HepG2 (cell line): Measurements from ENCODE around the gene ZC3H4. TPM values are rescaled to one million over a fixed set of nuclear protein-coding genes. Genes with fewer than 3 reads are reported as not detected.

ENCODE experiments used
- ADNP ChIP-seq: sonication (generic); formaldehyde crosslinking; IDR thresholded peaks from 2 replicates; pipeline ENCODE4 v1.4.0; 2020; ENCODE audit warnings: missing genetic modification reagents
- EEA1 ChIP-seq: sonication (generic); formaldehyde crosslinking; IDR thresholded peaks from 2 replicates; pipeline ENCODE4 v1.5.1; 2020; ENCODE audit warnings: mild to moderate bottlenecking, missing genetic modification reagents, borderline replicate concordance
- MXI1 ChIP-seq: IDR thresholded peaks from 3 replicates; pipeline ENCODE4 v1.6.1; 2012; ENCODE audit warnings: low read depth, low read length, inconsistent platforms, borderline replicate concordance
- NR2F2 ChIP-seq: IDR thresholded peaks from 2 replicates; pipeline ENCODE4 v1.6.1; 2012; ENCODE audit warnings: low read depth, inconsistent platforms, borderline replicate concordance
- PTBP1 ChIP-seq: fragments of 200-400 bp; formaldehyde crosslinking; IDR thresholded peaks from 2 replicates; pipeline ENCODE4 v1.6.1; 2018; ENCODE audit warnings: low read length, low read depth; ENCODE audit not compliant: poor library complexity, severe bottlenecking
- RARG ChIP-seq: sonication (generic); formaldehyde crosslinking; IDR thresholded peaks from 2 replicates; pipeline ENCODE4 v1.4.0; 2020; ENCODE audit warnings: low read depth, mild to moderate bottlenecking, missing genetic modification reagents
- ZFX ChIP-seq: sonication (generic); formaldehyde crosslinking; IDR thresholded peaks from 2 replicates; pipeline ENCODE4 v1.4.0; 2020; ENCODE audit warnings: mild to moderate bottlenecking, low read depth, missing genetic modification reagents, moderate library complexity
- ZNF329 ChIP-seq: sonication (generic); formaldehyde crosslinking; IDR thresholded peaks from 2 replicates; pipeline ENCODE4 v1.9.0; 2021; ENCODE audit warnings: low read depth, mild to moderate bottlenecking, missing genetic modification reagents
- ZNF496 ChIP-seq: sonication (generic); formaldehyde crosslinking; IDR thresholded peaks from 2 replicates; pipeline ENCODE4 v1.8.1; 2023; ENCODE audit warnings: mild to moderate bottlenecking, moderate library complexity, missing genetic modification reagents; ENCODE audit not compliant: insufficient replicate concordance
- ZNF605 ChIP-seq: sonication (generic); formaldehyde crosslinking; IDR thresholded peaks from 2 replicates; pipeline ENCODE4 v1.8.0; 2022; ENCODE audit warnings: mild to moderate bottlenecking, missing genetic modification reagents
- ZNF713 ChIP-seq: sonication (generic); formaldehyde crosslinking; IDR thresholded peaks from 2 replicates; pipeline ENCODE4 v1.4.0; 2020; ENCODE audit warnings: mild to moderate bottlenecking, missing genetic modification reagents
- polyA plus RNA-seq, 8 experiments: library from polyadenylated mRNA; depleted of rRNA in 3 of 8; stranded (reverse) in 7 of 8; unstranded in 1 of 8; fragments of >200 nt; fragmentation: Illumina TruSeq in 4 of 8; extraction: Trizol in 4 of 8; gene quantifications; 2 replicates each; pipeline versions ENCODE4 v1.2.1 to v1.2.3, GENCODE V29; 2011 to 2016; ENCODE audit warnings: low read depth in 4 of 8, missing spikeins in 1 of 8, mixed read lengths in 1 of 8; ENCODE audit not compliant: insufficient read depth in 1 of 8
- total RNA-seq, 5 experiments: library from RNA; depleted of rRNA; stranded (reverse); fragments of >200 nt; fragmentation: Illumina TruSeq; extraction: Trizol; gene quantifications; 2 replicates each; pipeline ENCODE4 v1.2.3, GENCODE V29; 2016; ENCODE audit warnings: low read depth in 1 of 5
- TF ChIP-seq, protein P1 (sequence below): sonication (generic); formaldehyde crosslinking; IDR thresholded peaks from 2 replicates; pipeline ENCODE4 v1.8.0; 2022; ENCODE audit warnings: mild to moderate bottlenecking, missing genetic modification reagents, borderline replicate concordance
- TF ChIP-seq, protein P2 (sequence below): sonication (generic); formaldehyde crosslinking; IDR thresholded peaks from 2 replicates; pipeline ENCODE4 v1.4.0; 2020; ENCODE audit warnings: mild to moderate bottlenecking, missing genetic modification reagents
- TF ChIP-seq, protein P3 (sequence below): sonication (generic); formaldehyde crosslinking; IDR thresholded peaks from 2 replicates; pipeline ENCODE4 v1.5.0; 2020; ENCODE audit warnings: mild to moderate bottlenecking, missing genetic modification reagents, moderate library complexity
- TF ChIP-seq, protein P4 (sequence below): sonication (generic); formaldehyde crosslinking; IDR thresholded peaks from 2 replicates; pipeline ENCODE4 v1.5.0; 2020; ENCODE audit warnings: mild to moderate bottlenecking, missing genetic modification reagents, borderline replicate concordance
- TF ChIP-seq, protein P5 (sequence below): sonication (generic); formaldehyde crosslinking; IDR thresholded peaks from 2 replicates; pipeline ENCODE4 v1.4.0; 2020; ENCODE audit warnings: missing genetic modification reagents, borderline replicate concordance
- TF ChIP-seq, protein P6 (sequence below): IDR thresholded peaks from 2 replicates; pipeline ENCODE4 v1.6.1; 2016; ENCODE audit warnings: control low read depth

The ZC3H4 gene
- total and polyA plus RNA-seq, 2 of the 13 experiments (the other 11 are each of a cell fraction or from before 2014, with no cell fraction given), result 1.8 to 10.7 TPM

DNA sequence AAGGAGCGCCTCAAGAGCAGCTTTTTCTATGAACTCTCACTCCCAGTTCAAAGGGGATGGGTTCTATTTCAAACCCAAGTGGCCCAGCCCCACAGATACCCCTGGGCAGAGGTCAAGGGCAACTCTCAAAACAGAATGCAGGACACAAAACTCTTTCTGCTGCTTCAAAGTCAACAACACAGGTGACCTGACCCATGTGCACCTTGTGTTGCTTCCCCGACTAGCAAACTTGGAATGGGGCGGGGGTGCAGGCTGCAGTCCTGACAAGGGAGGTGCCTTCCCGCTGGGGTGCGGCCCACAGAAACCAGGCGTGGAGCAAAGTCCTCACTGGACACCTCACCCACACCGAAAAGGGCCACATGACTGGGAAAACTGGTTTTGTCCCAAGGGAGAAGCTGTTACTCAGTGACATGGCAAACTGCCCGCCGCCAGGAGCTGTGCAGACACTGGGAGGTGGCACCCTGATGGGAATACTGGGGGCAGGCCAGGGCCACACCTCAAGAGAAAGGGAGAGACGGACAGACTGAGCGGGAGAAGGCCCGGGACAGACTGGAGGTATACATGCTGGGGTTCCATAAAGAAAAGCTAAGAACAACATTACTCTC, 17.4 kb downstream of the ZC3H4 start (continued):
- TF ChIP-seq ZNF496 (no peak), ZNF605 (CRISPR knock-in tag) (peak; percentile 97), ADNP (CRISPR knock-in tag) (no peak; the same call in 1 of the 2 replicates), NR2F2 (peak; percentile 98), ZNF329 (CRISPR knock-in tag) (0 out of 2 replicates have a peak, but pooled peaks have one; percentile 43), RARG (no peak), EEA1 (no peak), MXI1 (peak; percentile 81; the same call in 2 of the 3 replicates), ZNF713 (CRISPR knock-in tag) (no peak), ZFX (CRISPR knock-in tag) (peak; percentile 82), PTBP1 (no peak)
- TF ChIP-seq, protein P1, sequence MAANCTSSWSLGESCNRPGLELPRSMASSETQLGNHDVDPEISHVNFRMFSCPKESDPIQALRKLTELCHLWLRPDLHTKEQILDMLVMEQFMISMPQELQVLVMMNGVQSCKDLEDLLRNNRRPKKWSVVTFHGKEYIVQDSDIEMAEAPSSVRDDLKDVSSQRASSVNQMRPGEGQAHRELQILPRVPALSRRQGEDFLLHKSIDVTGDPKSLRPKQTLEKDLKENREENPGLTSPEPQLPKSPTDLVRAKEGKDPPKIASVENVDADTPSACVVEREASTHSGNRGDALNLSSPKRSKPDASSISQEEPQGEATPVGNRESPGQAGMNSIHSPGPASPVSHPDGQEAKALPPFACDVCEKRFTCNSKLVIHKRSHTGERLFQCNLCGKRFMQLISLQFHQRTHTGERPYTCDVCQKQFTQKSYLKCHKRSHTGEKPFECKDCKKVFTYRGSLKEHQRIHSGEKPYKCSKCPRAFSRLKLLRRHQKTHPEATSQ, result no peak
- TF ChIP-seq, protein P2, sequence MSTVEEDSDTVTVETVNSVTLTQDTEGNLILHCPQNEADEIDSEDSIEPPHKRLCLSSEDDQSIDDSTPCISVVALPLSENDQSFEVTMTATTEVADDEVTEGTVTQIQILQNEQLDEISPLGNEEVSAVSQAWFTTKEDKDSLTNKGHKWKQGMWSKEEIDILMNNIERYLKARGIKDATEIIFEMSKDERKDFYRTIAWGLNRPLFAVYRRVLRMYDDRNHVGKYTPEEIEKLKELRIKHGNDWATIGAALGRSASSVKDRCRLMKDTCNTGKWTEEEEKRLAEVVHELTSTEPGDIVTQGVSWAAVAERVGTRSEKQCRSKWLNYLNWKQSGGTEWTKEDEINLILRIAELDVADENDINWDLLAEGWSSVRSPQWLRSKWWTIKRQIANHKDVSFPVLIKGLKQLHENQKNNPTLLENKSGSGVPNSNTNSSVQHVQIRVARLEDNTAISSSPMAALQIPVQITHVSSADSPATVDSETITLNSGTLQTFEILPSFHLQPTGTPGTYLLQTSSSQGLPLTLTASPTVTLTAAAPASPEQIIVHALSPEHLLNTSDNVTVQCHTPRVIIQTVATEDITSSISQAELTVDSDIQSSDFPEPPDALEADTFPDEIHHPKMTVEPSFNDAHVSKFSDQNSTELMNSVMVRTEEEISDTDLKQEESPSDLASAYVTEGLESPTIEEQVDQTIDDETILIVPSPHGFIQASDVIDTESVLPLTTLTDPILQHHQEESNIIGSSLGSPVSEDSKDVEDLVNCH (CRISPR knock-in tag), result no peak
- TF ChIP-seq, protein P3, sequence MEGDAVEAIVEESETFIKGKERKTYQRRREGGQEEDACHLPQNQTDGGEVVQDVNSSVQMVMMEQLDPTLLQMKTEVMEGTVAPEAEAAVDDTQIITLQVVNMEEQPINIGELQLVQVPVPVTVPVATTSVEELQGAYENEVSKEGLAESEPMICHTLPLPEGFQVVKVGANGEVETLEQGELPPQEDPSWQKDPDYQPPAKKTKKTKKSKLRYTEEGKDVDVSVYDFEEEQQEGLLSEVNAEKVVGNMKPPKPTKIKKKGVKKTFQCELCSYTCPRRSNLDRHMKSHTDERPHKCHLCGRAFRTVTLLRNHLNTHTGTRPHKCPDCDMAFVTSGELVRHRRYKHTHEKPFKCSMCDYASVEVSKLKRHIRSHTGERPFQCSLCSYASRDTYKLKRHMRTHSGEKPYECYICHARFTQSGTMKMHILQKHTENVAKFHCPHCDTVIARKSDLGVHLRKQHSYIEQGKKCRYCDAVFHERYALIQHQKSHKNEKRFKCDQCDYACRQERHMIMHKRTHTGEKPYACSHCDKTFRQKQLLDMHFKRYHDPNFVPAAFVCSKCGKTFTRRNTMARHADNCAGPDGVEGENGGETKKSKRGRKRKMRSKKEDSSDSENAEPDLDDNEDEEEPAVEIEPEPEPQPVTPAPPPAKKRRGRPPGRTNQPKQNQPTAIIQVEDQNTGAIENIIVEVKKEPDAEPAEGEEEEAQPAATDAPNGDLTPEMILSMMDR (CRISPR knock-in tag), result no peak; the same call in 1 of the 2 replicates
- TF ChIP-seq, protein P4, sequence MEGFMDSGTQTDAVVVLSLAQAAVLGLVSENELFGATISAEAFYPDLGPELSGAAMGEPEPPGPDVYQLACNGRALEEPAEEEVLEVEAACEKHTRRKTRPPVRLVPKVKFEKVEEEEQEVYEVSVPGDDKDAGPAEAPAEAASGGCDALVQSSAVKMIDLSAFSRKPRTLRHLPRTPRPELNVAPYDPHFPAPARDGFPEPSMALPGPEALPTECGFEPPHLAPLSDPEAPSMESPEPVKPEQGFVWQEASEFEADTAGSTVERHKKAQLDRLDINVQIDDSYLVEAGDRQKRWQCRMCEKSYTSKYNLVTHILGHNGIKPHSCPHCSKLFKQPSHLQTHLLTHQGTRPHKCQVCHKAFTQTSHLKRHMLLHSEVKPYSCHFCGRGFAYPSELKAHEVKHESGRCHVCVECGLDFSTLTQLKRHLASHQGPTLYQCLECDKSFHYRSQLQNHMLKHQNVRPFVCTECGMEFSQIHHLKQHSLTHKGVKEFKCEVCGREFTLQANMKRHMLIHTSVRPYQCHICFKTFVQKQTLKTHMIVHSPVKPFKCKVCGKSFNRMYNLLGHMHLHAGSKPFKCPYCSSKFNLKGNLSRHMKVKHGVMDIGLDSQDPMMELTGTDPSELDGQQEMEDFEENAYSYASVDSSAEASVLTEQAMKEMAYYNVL (CRISPR knock-in tag), result peak; percentile 95
- TF ChIP-seq, protein P5, sequence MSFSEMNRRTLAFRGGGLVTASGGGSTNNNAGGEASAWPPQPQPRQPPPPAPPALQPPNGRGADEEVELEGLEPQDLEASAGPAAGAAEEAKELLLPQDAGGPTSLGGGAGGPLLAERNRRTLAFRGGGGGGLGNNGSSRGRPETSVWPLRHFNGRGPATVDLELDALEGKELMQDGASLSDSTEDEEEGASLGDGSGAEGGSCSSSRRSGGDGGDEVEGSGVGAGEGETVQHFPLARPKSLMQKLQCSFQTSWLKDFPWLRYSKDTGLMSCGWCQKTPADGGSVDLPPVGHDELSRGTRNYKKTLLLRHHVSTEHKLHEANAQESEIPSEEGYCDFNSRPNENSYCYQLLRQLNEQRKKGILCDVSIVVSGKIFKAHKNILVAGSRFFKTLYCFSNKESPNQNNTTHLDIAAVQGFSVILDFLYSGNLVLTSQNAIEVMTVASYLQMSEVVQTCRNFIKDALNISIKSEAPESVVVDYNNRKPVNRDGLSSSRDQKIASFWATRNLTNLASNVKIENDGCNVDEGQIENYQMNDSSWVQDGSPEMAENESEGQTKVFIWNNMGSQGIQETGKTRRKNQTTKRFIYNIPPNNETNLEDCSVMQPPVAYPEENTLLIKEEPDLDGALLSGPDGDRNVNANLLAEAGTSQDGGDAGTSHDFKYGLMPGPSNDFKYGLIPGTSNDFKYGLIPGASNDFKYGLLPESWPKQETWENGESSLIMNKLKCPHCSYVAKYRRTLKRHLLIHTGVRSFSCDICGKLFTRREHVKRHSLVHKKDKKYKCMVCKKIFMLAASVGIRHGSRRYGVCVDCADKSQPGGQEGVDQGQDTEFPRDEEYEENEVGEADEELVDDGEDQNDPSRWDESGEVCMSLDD, result peak; percentile 96
- TF ChIP-seq, protein P6, sequence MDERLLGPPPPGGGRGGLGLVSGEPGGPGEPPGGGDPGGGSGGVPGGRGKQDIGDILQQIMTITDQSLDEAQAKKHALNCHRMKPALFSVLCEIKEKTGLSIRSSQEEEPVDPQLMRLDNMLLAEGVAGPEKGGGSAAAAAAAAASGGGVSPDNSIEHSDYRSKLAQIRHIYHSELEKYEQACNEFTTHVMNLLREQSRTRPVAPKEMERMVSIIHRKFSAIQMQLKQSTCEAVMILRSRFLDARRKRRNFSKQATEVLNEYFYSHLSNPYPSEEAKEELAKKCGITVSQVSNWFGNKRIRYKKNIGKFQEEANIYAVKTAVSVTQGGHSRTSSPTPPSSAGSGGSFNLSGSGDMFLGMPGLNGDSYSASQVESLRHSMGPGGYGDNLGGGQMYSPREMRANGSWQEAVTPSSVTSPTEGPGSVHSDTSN (CRISPR knock-in tag), result no peak
